Fibroblast of lung (primary cell): ENCODE measurements around the gene SFXN1. TPM values are rescaled to one million over a fixed set of nuclear protein-coding genes. Genes with fewer than 3 reads are reported as not detected.

ENCODE experiments used
- DNase-seq, 2 donors: peaks; one replicate each; pipeline versions ENCODE4 v3.0.0 to v3.0.0-alpha.2; 2010; ENCODE audit warnings: low read depth in 2 of 2
- H2AFZ ChIP-seq: 2 replicates; pipeline ENCODE4 v1.5.1; 2012; ENCODE audit warnings: low read length, control low read depth, inconsistent platforms
- H3K27ac ChIP-seq: 2 replicates; pipeline ENCODE4 v1.5.1; 2011; ENCODE audit warnings: low read length, control low read depth; ENCODE audit not compliant: insufficient read depth
- H3K27me3 ChIP-seq: 2 replicates; pipeline ENCODE4 v1.5.1; 2011; ENCODE audit warnings: mild to moderate bottlenecking, low read length; ENCODE audit not compliant: control insufficient read depth, insufficient read depth
- H3K36me3 ChIP-seq: 2 replicates; pipeline ENCODE4 v1.5.1; 2011; ENCODE audit warnings: low read length; ENCODE audit not compliant: control insufficient read depth, insufficient read depth
- H3K4me1 ChIP-seq: 2 replicates; pipeline ENCODE4 v1.5.1; 2011; ENCODE audit warnings: low read length; ENCODE audit not compliant: control insufficient read depth, insufficient read depth; ENCODE audit errors: extremely low read depth
- H3K4me2 ChIP-seq: 2 replicates; pipeline ENCODE4 v1.5.1; 2011; ENCODE audit warnings: low read length, control low read depth; ENCODE audit not compliant: insufficient read depth; ENCODE audit errors: extremely low read depth
- H3K4me3 ChIP-seq, 4 experiments: fragments of 200-600 bp in 1 of 4; sonication (generic) in 1 of 4; replicated peaks in 1 of 4; 2 replicates each; pipeline ENCODE4 v1.5.1; 2011 to 2016; ENCODE audit warnings: low read length in 4 of 4, low read depth in 3 of 4, mild to moderate bottlenecking in 3 of 4, control low read depth in 2 of 4, inconsistent platforms in 1 of 4, mixed read lengths in 1 of 4; ENCODE audit not compliant: insufficient read depth in 1 of 4; ENCODE audit errors: control extremely low read depth in 1 of 4
- H3K79me2 ChIP-seq: 2 replicates; pipeline ENCODE4 v1.5.1; 2012; ENCODE audit warnings: mild to moderate bottlenecking, low read length, inconsistent platforms; ENCODE audit not compliant: control insufficient read depth, insufficient read depth
- H3K9ac ChIP-seq: 2 replicates; pipeline ENCODE4 v1.5.1; 2011; ENCODE audit warnings: mild to moderate bottlenecking, low read length, control low read depth; ENCODE audit not compliant: insufficient read depth
- H3K9me3 ChIP-seq: 2 replicates; pipeline ENCODE4 v1.5.1; 2012; ENCODE audit warnings: low read depth, low read length; ENCODE audit not compliant: control insufficient read depth, insufficient read depth
- H4K20me1 ChIP-seq: 2 replicates; pipeline ENCODE4 v1.5.1; 2011; ENCODE audit warnings: low read length; ENCODE audit not compliant: control insufficient read depth, insufficient read depth; ENCODE audit errors: extremely low read depth
- EZH2 ChIP-seq: IDR thresholded peaks from 2 replicates; pipeline ENCODE4 v1.5.1; 2012; ENCODE audit warnings: low read length, control low read depth, mild to moderate bottlenecking; ENCODE audit errors: missing control alignments
- polyA plus RNA-seq, 2 donors: library from polyadenylated mRNA; depleted of rRNA in 1 of 2; stranded (reverse) in 1 of 2; unstranded in 1 of 2; fragments of >200 nt; gene quantifications; 2 replicates each; pipeline ENCODE4 v1.2.1, GENCODE V29; 2011 to 2012; ENCODE audit warnings: missing spikeins in 1 of 2
- total RNA-seq: library from RNA; depleted of rRNA; stranded (reverse); fragments of >200 nt; gene quantifications from 2 replicates; pipeline ENCODE4 v1.2.1, GENCODE V29; 2014
- TF ChIP-seq, protein P1 (sequence below), 2 donors: IDR thresholded peaks in 1 of 2; conservative IDR thresholded peaks in 1 of 2; 1 replicate in 1 of 2; 2 replicates in 1 of 2; pipeline ENCODE4 v1.5.1; 2011 to 2012; ENCODE audit warnings: low read length in 2 of 2, control low read depth in 1 of 2, inconsistent platforms in 1 of 2, low read depth in 1 of 2, mild to moderate bottlenecking in 1 of 2

SFXN1 gene
- total and polyA plus RNA-seq, 2 donors (not counting 1 experiment from before 2014, with no cell fraction given) = 58.3 to 125 TPM

DNA sequence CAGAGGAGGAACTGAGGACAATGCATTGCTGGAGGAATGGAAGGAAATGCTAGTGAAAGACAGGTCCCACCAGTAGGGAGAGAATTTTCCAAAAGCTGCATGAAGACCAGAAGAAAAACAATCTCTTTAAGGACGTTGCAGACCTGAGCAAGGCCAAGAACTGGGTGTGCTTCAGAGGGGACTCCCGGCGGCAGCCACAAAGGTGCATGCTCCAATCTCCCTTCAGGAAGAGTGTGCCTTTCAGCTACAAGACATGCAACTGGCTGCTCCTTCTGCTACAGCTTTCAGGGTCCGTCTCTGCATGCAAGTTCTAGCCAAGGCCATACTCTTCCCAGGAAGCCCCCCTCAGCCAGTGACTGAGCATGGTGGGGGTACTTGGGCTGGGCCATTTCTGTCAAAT, 62.9 kb downstream of the SFXN1 start:
- no peak overlapping the region for H3K4me3 ChIP-seq
- H3K9ac ChIP-seq = no peak overlapping the region
- H3K27ac ChIP-seq = no peak overlapping the region
- no peak overlapping the region for H2AFZ ChIP-seq
- TF ChIP-seq, protein P1, sequence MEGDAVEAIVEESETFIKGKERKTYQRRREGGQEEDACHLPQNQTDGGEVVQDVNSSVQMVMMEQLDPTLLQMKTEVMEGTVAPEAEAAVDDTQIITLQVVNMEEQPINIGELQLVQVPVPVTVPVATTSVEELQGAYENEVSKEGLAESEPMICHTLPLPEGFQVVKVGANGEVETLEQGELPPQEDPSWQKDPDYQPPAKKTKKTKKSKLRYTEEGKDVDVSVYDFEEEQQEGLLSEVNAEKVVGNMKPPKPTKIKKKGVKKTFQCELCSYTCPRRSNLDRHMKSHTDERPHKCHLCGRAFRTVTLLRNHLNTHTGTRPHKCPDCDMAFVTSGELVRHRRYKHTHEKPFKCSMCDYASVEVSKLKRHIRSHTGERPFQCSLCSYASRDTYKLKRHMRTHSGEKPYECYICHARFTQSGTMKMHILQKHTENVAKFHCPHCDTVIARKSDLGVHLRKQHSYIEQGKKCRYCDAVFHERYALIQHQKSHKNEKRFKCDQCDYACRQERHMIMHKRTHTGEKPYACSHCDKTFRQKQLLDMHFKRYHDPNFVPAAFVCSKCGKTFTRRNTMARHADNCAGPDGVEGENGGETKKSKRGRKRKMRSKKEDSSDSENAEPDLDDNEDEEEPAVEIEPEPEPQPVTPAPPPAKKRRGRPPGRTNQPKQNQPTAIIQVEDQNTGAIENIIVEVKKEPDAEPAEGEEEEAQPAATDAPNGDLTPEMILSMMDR (conservative IDR thresholded peaks at IDR 0.05 in 1 of 2, IDR thresholded peaks at IDR 0.05 in 1 of 2; ENCODE audit: low read depth in 1 of 2, low read length in 2 of 2) = no peak
- TF ChIP-seq EZH2 = no peak
- H3K4me1 ChIP-seq = no peaks in the 10 kb centered on the region
- H3K4me2 ChIP-seq = no peak overlapping the region
- no peaks in the 10 kb centered on the region for H3K9me3 ChIP-seq
- H3K27me3 ChIP-seq = no peaks in the 10 kb centered on the region
- no peak for DNase-seq
- no peaks in the 10 kb centered on the region for H3K36me3 ChIP-seq
- H3K79me2 ChIP-seq = no peaks in the 10 kb centered on the region
- H4K20me1 ChIP-seq = no peaks in the 10 kb centered on the region

GRCh38 chr5:175542232-175542965, 64.0 kb downstream of the SFXN1 start:
- no peaks in the 10 kb centered on the region for H3K4me1 ChIP-seq

DNA sequence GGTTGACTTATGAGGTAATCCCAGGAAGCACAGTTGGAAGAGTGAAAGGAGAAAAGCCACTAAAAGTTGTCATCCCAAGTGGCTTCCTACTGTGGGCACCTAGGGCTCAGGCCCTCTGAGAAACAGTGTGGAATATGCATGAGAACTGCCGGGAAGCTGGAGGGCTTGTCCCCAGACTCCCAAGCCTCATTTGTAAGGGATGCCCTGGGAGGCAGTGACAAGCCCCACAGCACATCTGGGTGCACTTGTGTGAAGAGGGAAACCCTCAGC, 64.5 kb downstream of the SFXN1 start:
- H4K20me1 ChIP-seq = no peaks in the 10 kb centered on the region
- H2AFZ ChIP-seq = no peak overlapping the region
- H3K79me2 ChIP-seq = no peaks in the 10 kb centered on the region
- no peaks in the 10 kb centered on the region for H3K9me3 ChIP-seq
- no peak for DNase-seq
- no peaks in the 10 kb centered on the region for H3K36me3 ChIP-seq
- no peaks in the 10 kb centered on the region for H3K27me3 ChIP-seq
- no peak overlapping the region for H3K4me2 ChIP-seq
- no peaks in the 10 kb centered on the region for H3K4me1 ChIP-seq
- no peak overlapping the region for H3K9ac ChIP-seq
- no peak overlapping the region for H3K27ac ChIP-seq
- H3K4me3 ChIP-seq = no peak overlapping the region
- TF ChIP-seq, protein P1 (conservative IDR thresholded peaks at IDR 0.05 in 1 of 2, IDR thresholded peaks at IDR 0.05 in 1 of 2; ENCODE audit: low read depth in 1 of 2, low read length in 2 of 2) = no peak
- no peak for TF ChIP-seq EZH2

More at GRCh38 chr5:175542232-175542965, 64.0 kb downstream of the SFXN1 start:
- Histone ChIP-seq H3K36me3 (no peaks in the 10 kb centered on the region), H3K27me3 (no peaks in the 10 kb centered on the region), H3K79me2 (no peaks in the 10 kb centered on the region), H2AFZ (no peak overlapping the region), H3K9ac (no peak overlapping the region), H3K27ac (no peak overlapping the region), H3K4me3 (no peak overlapping the region), H4K20me1 (no peaks in the 10 kb centered on the region), H3K9me3 (no peaks in the 10 kb centered on the region), H3K4me2 (no peak overlapping the region)
- no peak for DNase-seq
- no peak for TF ChIP-seq EZH2
- TF ChIP-seq, protein P1 (conservative IDR thresholded peaks at IDR 0.05 in 1 of 2, IDR thresholded peaks at IDR 0.05 in 1 of 2; ENCODE audit: low read depth in 1 of 2, low read length in 2 of 2) = no peak
